GM18907 (cell line): ENCODE measurements around the gene MPC1.
A peak's percentile ranks its signal among the peaks of the same experiment; 100 is the strongest.
"Not testable (repeated sequence)": the region's sequence is repeated elsewhere in the genome, so short reads cannot be mapped to it uniquely, and the experiment has no call there.

Source experiments
- ATAC-seq: cut with Tn5 transposase; IDR thresholded peaks from one replicate; pipeline ENCODE4 v1.9.1; 2021; ENCODE audit warnings: mild to moderate bottlenecking, moderate library complexity; ENCODE audit not compliant: unreplicated experiment

The MPC1 gene

GRCh38 chr6:166408936-166409755, 26.4 kb upstream of the MPC1 start:
- ATAC-seq, result no peak

GRCh38 chr6:166406197-166406596, 23.5 kb upstream of the MPC1 start:
- no peak for ATAC-seq

GRCh38 chr6:166405386-166405785, 22.6 kb upstream of the MPC1 start:
- ATAC-seq, result no peak

- no peak for ATAC-seq
Measured at GRCh38 chr6:166402582-166403277, 20.0 kb upstream of the MPC1 start.

GRCh38 chr6:166400649-166401250, 18.0 kb upstream of the MPC1 start:
- ATAC-seq, result peak; percentile 85

GRCh38 chr6:166400181-166400580, 17.4 kb upstream of the MPC1 start:
- no peak for ATAC-seq

GRCh38 chr6:166398348-166398747, 15.6 kb upstream of the MPC1 start:
- no peak for ATAC-seq

GRCh38 chr6:166397849-166398248, 15.1 kb upstream of the MPC1 start:
- no peak for ATAC-seq

- ATAC-seq, result no peak
Measured at GRCh38 chr6:166395778-166396177, 13.0 kb upstream of the MPC1 start.

- no peak for ATAC-seq
Measured at GRCh38 chr6:166395351-166395750, 12.6 kb upstream of the MPC1 start.

- no peak for ATAC-seq
Measured at GRCh38 chr6:166394036-166394892, 11.5 kb upstream of the MPC1 start.

- no peak for ATAC-seq
Measured at GRCh38 chr6:166393535-166393823, 10.7 kb upstream of the MPC1 start.

- ATAC-seq, result not testable (repeated sequence)
Measured at GRCh38 chr6:166392755-166393534, 10.2 kb upstream of the MPC1 start.

- ATAC-seq, result no peak
Measured at GRCh38 chr6:166389119-166389518, 6.4 kb upstream of the MPC1 start.

GRCh38 chr6:166388290-166389004, 5.7 kb upstream of the MPC1 start:
- no peak for ATAC-seq

- no peak for ATAC-seq
Measured at GRCh38 chr6:166387642-166388289, 5.0 kb upstream of the MPC1 start.

- ATAC-seq, result not testable (repeated sequence)
Measured at GRCh38 chr6:166387098-166387497, 4.4 kb upstream of the MPC1 start.

- no peak for ATAC-seq
Measured at GRCh38 chr6:166386111-166386510, 3.4 kb upstream of the MPC1 start.

GRCh38 chr6:166383802-166384363, 1.1 kb upstream of the MPC1 start:
- ATAC-seq, result peak; percentile 0
